Fibroblast of peridontal ligament (primary cell): ENCODE results near the gene ATF4.

ENCODE experiments used
- DNase-seq: peaks from one replicate; pipeline ENCODE4 v3.0.0-alpha.2; 2010; ENCODE audit errors: extremely low read depth

The ATF4 gene

DNA sequence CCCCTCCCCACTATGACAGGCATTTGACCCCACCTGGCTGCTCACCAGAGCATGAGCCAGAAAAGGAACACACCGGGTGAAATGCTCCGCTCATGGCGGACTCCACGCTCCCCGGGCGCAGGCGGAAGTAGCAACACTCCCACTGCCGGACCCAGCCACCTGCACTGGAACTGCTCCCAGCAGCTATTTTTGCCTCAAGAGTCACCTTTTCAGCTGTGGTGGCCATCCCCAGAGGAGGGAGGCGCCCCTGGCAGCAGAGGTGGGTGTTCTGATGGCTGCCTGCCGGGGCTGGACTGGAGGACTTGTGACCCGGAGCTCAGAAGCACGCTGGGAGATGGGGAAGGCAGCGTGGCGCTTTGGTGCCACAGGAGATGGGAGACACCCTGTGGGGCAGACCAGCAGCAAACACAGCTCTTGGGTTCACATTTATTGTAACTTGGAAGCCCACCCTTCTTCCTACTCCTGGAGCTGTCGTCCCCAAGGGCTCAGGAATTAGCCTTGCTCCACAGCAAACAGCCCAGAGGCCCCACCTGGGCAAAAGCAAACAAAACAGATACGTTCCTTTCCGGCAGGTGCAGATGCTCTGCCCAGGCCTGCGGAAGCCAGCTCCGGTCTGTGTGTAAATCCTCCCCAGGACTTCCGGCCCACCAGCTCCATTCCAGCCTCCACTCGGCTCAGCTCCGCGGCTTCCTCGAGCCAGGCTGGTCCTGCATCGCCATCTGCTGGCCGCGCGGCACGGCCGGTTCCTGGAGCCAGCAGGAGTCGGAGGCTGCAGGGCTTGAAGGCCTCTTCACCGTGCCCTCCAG lies 8.5 kb downstream of the ATF4 start:
- DNase-seq: peak; percentile 90

DNA sequence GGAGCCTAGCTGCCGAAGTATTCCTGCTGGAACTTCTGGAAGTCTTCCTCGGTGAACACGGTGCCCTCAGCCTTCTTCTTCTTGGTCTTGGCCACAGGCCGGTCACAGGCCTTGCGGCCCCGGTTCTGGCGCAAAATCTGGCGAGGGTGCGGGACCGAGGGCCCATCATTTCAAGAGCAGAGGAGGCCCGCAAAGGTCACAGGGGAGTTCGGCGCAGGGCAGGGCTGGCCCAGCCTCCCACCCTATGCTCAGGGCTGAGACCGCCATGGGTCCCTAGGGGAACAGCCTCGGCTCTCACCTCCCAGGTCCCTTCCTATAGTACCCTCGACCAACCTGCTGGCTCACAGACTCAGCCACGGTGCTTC lies 9.1 kb downstream of the ATF4 start:
- DNase-seq: no peak

- DNase-seq: no peak
Observed at GRCh38 chr22:39530116-39530515, 9.8 kb downstream of the ATF4 start.

DNA sequence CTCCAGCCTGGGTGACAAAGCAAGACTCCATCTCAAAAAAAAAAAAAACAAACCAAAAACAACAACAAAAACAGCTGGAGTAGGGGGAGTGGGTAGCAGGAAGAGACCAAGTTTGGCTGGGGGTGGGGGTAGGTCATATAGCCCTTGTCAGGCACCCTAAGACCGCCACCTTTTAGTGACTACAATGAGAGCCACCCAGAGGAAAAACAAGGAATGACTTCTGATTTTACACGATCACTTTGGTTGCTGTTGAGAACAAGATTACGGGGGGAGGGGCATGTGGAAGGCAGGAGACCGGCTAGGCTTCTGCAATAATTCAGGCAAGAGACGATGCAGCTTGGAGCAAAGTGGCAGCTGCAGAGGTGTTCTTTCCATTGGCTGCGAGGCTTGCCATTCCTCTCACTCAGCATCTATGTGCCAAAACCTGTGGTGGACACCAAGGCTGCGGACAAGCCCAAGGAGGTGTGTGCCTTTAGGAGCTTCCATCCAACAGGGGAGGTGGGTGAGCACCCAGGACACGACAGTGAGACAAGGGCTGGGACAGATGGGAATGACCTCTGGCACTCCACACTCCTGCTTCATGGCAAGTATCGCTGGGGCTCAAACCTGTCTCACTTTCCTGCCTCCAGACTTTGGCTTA lies 10.4 kb downstream of the ATF4 start:
- DNase-seq: peak; percentile 46

- peak; percentile 98 for DNase-seq
Observed at GRCh38 chr22:39532215-39533073, 12.1 kb downstream of the ATF4 start, which contains the start of gene RPS19BP1. RPS19BP1 (minus strand) TSS chr22:39532748; CDS start chr22:39532738, 10 bp downstream.

- DNase-seq: no peak
Observed at GRCh38 chr22:39534092-39534506, 13.7 kb downstream of the ATF4 start.

DNA sequence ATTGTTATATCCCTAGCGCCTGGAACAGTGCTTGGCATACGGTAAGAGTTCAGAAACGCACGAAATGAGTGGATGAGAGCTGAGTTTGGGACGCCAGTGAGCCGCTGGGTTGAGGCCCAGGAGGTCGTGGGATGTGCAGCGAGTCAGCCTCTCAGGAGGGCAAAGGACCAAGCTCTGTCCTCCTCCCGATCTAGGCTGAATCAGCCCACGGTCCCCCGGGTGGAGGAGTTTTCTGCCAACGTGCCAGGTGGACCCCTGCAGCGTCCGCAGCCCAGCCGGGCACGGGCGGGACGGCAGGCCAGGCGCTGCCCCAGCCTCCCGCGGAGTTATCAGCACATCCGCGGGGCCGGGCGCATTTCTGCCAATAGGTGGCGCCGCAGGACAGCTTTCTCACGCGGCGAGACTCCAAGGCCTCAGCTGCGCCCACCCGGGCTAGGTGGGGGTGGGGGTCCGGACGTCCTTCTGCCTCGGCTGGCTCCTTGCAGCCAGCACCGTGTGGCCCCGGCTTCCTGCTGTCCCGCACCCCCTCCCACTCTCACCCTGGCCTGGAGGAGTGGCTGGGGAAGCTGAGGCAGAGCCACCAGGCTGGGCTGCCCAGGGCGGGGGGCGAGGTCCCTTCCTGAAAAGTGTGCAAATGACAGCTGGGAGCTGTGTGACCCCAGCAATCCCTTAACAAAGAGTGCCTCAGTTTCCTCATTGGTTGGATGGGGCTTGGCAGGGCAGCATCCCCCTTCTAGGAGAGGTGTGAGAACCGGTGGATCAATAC lies 14.4 kb downstream of the ATF4 start:
- DNase-seq: peak; percentile 57

DNA sequence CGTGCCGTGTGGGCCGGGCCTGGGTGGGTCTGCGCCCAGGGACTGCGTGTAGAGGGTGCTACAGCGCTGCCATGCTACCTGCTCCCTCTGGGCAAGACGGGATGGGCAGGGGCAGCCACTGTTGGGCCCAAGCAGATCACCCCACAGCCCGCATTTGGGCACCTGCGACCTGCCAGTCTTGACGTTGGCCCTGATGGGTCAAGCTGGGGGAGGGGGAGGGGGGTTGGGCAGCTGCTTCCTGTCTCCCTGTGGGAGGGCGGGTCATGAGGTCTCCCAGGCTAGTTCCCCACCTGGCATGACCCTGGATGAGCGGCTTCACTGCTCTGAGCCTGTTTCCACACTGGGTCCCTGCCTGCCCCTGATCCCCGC lies 15.0 kb downstream of the ATF4 start:
- no peak for DNase-seq

- DNase-seq: no peak
Observed at GRCh38 chr22:39535831-39536449, 15.6 kb downstream of the ATF4 start.

DNA sequence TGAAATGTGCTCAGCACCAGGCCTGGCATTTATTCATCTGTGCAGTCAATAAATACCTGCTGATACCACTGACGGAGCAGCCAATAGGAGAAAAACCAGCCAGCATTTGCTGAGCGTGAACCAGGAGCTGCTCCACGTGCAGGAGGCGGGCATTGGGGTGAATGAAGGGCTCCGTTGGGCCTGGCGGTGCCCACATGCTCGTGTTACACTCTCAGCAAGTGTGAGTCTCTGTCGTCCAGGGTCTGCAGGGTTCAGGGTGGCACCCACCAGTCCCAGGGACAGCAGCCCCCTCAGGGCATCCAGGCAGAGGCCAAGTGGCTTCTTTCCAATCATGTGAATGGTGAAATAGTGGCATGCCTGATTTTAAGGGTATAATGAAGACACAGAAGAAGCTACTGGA lies 16.3 kb downstream of the ATF4 start:
- DNase-seq: no peak

DNA sequence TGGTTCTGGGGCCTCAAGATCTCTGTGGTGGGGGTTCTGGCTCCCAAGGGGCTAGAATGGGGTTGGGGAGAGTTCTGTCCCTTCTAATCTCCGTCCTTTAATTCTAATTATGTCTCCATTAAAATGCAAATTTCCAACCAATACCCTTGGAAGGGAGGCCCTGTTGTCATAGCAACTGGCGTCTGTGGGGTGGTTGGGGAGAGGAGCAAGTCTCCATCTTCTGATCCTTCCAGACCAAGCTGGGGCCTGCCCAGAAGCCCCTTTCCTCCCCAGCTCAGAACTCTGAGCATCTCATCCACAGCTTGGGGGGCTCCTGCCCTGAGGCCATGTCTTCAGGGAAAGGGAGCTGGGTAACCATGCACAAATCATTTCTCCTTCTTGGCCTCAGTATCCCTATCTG lies 17.6 kb downstream of the ATF4 start:
- no peak for DNase-seq

GRCh38 chr22:39543095-39543494 lies 22.7 kb downstream of the ATF4 start:
- peak; percentile 41 for DNase-seq

GRCh38 chr22:39545386-39546365 lies 25.3 kb downstream of the ATF4 start:
- no peak for DNase-seq

- DNase-seq: peak; percentile 54
Observed at GRCh38 chr22:39546889-39547586, 26.7 kb downstream of the ATF4 start.

- DNase-seq: no peak
Observed at GRCh38 chr22:39547587-39547947, 27.2 kb downstream of the ATF4 start.

DNA sequence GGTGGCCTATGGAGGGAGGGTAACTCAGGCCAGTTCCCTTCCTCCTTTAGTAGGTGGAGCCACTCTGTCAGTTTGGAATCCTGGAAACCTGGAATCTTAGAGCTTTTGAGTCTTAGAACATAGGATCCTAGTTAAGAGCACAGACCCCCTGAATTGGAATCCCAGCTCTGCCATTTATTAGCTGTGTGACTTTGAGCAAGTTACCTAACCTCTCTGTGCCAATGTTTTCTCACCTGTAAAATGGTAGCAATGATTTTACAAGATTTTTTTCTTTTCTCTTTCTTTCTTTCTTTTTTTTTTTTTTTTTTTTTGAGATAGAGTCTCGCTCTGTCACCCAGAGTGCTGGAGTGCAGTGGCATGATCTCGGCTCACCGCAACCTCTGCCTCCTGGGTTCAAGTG lies 33.1 kb downstream of the ATF4 start:
- DNase-seq: no peak

- no peak for DNase-seq
Observed at GRCh38 chr22:39554151-39554550, 33.8 kb downstream of the ATF4 start.

DNA sequence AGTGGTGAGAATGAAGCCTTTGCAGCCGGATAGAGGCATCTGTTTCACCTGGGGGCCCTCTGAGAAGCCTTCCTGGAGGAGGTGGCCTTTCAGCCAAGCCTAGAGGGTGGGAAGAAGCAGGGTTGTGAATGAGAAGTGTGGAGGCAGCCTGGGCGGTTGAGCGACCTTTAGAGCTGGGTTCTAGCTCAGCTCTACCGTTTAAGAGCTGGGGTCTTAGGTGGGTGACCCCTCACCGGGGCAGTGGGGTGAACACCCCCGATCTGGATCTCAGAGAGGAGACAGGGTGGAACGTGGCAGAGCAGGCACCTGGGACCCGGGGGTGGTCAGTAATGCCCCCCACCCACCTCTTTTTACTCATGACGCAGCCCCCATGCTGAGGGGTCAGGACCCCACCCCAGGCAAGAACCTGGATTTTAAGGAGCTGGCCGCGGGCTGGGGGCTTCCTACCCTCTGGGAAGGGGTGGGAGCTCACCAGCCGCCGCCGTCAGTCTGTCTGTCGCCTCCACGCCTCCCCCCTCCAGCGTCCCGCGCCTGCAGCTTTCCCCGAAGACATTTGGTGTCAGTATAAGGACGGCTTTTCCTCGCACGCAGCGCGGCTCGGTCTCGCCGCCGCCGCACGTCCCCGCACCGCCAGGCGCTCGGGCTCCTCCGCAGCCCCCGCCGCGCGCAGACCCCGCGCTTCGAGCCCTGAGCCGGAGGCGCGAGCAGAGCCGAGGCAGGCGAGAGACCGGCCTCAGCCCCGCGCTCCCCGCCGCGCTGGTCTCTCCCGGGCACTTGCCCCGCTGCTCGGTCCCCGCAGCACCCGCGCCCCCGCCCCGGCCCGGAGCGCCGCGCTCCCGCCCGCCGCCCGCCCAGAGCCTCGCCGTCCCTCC lies 36.8 kb downstream of the ATF4 start:
- no peak for DNase-seq
